Neural progenitor cell (in vitro differentiated cells): Measurements from ENCODE around the gene KLHL30.

Experiments
- EZH2phosphoT487 ChIP-seq: fragments of 200-600 bp; sonication (generic); IDR thresholded peaks from 2 replicates; pipeline ENCODE4 v1.6.1; 2017; ENCODE audit warnings: antibody characterized with exemption
- TF ChIP-seq, protein P1 (sequence below): fragments of 200-600 bp; sonication (generic); IDR thresholded peaks from 2 replicates; pipeline ENCODE4 v1.5.1; 2017; ENCODE audit warnings: antibody characterized with exemption, mild to moderate bottlenecking

DNA sequence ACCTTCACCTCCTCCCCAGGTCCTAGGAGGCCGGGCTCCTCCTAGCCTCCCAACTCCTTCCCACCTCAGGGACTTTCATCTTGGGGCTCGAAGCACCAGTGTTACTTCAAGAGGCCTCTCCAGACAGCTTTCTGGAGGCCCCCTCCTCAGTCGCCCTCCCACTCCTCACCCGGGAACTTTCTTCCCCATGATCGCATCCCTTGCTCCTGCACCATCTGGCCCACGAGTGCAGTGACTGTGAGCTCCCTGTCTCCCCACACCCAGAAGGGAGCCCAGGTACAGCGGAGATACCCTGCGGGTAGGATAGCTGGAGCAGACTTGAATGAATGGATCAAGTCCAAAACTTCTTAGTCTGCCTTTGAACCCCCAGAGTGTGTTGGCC lies 26.4 kb downstream of the KLHL30 start:
- TF ChIP-seq, protein P1, sequence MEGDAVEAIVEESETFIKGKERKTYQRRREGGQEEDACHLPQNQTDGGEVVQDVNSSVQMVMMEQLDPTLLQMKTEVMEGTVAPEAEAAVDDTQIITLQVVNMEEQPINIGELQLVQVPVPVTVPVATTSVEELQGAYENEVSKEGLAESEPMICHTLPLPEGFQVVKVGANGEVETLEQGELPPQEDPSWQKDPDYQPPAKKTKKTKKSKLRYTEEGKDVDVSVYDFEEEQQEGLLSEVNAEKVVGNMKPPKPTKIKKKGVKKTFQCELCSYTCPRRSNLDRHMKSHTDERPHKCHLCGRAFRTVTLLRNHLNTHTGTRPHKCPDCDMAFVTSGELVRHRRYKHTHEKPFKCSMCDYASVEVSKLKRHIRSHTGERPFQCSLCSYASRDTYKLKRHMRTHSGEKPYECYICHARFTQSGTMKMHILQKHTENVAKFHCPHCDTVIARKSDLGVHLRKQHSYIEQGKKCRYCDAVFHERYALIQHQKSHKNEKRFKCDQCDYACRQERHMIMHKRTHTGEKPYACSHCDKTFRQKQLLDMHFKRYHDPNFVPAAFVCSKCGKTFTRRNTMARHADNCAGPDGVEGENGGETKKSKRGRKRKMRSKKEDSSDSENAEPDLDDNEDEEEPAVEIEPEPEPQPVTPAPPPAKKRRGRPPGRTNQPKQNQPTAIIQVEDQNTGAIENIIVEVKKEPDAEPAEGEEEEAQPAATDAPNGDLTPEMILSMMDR: no peak
- no peak for TF ChIP-seq EZH2phosphoT487
